MCF 10A (cell line): ENCODE measurements around the gene SPDYE4. TPM values are rescaled to one million over a fixed set of nuclear protein-coding genes. Genes with fewer than 3 reads are reported as not detected.

Experiments used
- BruUV-seq: library from RNA; stranded (reverse); fragments of 400-500 nt; replicated peaks from 2 replicates; lab custom pipeline; 2021; lab: Mats Ljungman, UMichigan
- CTCF ChIA-PET: fragments of 300-600 bp; sonication (Branson Sonifier 250); formaldehyde crosslinking; extraction: SDS; loops from one replicate; lab custom pipeline; 2021; ENCODE audit warnings: antibody characterized with exemption, inconsistent platforms; lab: Yijun Ruan, JAX
- POLR2A ChIA-PET: fragments of 300-600, 350-650 bp; sonication (Branson Sonifier 250); formaldehyde crosslinking; extraction: SDS; loops from one replicate; lab custom pipeline; 2020; ENCODE audit warnings: antibody characterized with exemption, inconsistent platforms; lab: Yijun Ruan, JAX
- DNase-seq: peaks from one replicate; pipeline ENCODE4 v3.0.0-alpha.2; 2018; ENCODE audit not compliant: unreplicated experiment
- H3K27ac Mint-ChIP-seq: one replicate; pipeline ENCODE4 v1.8.0; 2022; ENCODE audit warnings: mild to moderate bottlenecking, low read depth, mixed read lengths; ENCODE audit not compliant: unreplicated experiment
- H3K27me3 Mint-ChIP-seq: one replicate; pipeline ENCODE4 v1.8.0; 2022; ENCODE audit warnings: mixed read lengths; ENCODE audit not compliant: insufficient read depth, unreplicated experiment
- H3K36me3 Mint-ChIP-seq: one replicate; pipeline ENCODE4 v1.8.0; 2022; ENCODE audit warnings: mild to moderate bottlenecking, moderate library complexity, mixed read lengths; ENCODE audit not compliant: insufficient read depth, unreplicated experiment
- H3K4me1 Mint-ChIP-seq: one replicate; pipeline ENCODE4 v1.8.0; 2022; ENCODE audit warnings: mixed read lengths; ENCODE audit not compliant: insufficient read depth, unreplicated experiment
- H3K4me3 Mint-ChIP-seq: one replicate; pipeline ENCODE4 v1.8.0; 2022; ENCODE audit warnings: mild to moderate bottlenecking, moderate library complexity, mixed read lengths; ENCODE audit not compliant: unreplicated experiment
- H3K9me3 Mint-ChIP-seq: one replicate; pipeline ENCODE4 v1.8.0; 2022; ENCODE audit warnings: mixed read lengths; ENCODE audit not compliant: unreplicated experiment
- CTCF ChIP-seq: fragments of 200-600 bp; IDR thresholded peaks from one replicate; pipeline ENCODE4 v1.8.0; 2022; ENCODE audit warnings: antibody characterized with exemption, mild to moderate bottlenecking; ENCODE audit not compliant: unreplicated experiment
- intact Hi-C: fragments of 100-400 bp; cut with micrococcal nuclease; formaldehyde crosslinking; loops from 2 replicates; pipeline ENCODE4 v1.14.1; 2022
- total RNA-seq: library from RNA; stranded (reverse); gene quantifications from 2 replicates; pipeline ENCODE4 v1.2.3, GENCODE V29; 2022

Gene SPDYE4
- total RNA-seq, 1 experiment from 2014 or later: not detected

GRCh38 chr17:8740486-8740885 is 17.9 kb downstream of the SPDYE4 start:
- H3K4me1 Mint-ChIP-seq: no peaks in the 10 kb centered on the region
- ChIA-PET CTCF (no interaction called here), POLR2A (no interaction called here)
- no peak overlapping the region for H3K27ac Mint-ChIP-seq
- H3K4me3 Mint-ChIP-seq: no peak overlapping the region
- no peak for TF ChIP-seq CTCF
- no peak for DNase-seq
- peaks cover 40% of the 10 kb centered on the region for H3K27me3 Mint-ChIP-seq
- no TSS peak for BruUV-seq
- intact Hi-C loops: no loop called here
- H3K36me3 Mint-ChIP-seq: no peaks in the 10 kb centered on the region
- H3K9me3 Mint-ChIP-seq: no peaks in the 10 kb centered on the region

GRCh38 chr17:8739097-8739496 is 19.2 kb downstream of the SPDYE4 start:
- intact Hi-C loops: no loop called here
- CTCF ChIA-PET: interaction anchor here (0.6 kb wide), 1 partner anchor 45 kb away, joined by 3 read pairs; no protein-coding TSS in a partner anchor
- H3K27me3 Mint-ChIP-seq: peaks cover 40% of the 10 kb centered on the region
- DNase-seq: no peak
- no peak overlapping the region for H3K4me3 Mint-ChIP-seq
- H3K9me3 Mint-ChIP-seq: no peaks in the 10 kb centered on the region
- no peak overlapping the region for H3K27ac Mint-ChIP-seq
- H3K36me3 Mint-ChIP-seq: no peaks in the 10 kb centered on the region
- BruUV-seq: no TSS peak
- TF ChIP-seq CTCF: no peak
- POLR2A ChIA-PET: no interaction called here
- no peaks in the 10 kb centered on the region for H3K4me1 Mint-ChIP-seq

- Mint-ChIP-seq H3K4me1 (no peaks in the 10 kb centered on the region), H3K27ac (no peak overlapping the region), H3K9me3 (no peaks in the 10 kb centered on the region), H3K4me3 (no peak overlapping the region), H3K27me3 (peaks cover 40% of the 10 kb centered on the region), H3K36me3 (no peaks in the 10 kb centered on the region)
- CTCF ChIA-PET: no interaction called here
- intact Hi-C loops: no loop called here
- POLR2A ChIA-PET: no interaction called here
- no TSS peak for BruUV-seq
- no peak for DNase-seq
- TF ChIP-seq CTCF: no peak
Measured at GRCh38 chr17:8736796-8737195, 21.6 kb downstream of the SPDYE4 start.

GRCh38 chr17:8736362-8736761 is 22.0 kb downstream of the SPDYE4 start:
- no peaks in the 10 kb centered on the region for H3K36me3 Mint-ChIP-seq
- no peak overlapping the region for H3K27ac Mint-ChIP-seq
- ChIA-PET POLR2A (no interaction called here), CTCF (interaction anchor here (0.9 kb wide), 1 partner anchor 9 kb away, joined by 4 read pairs; no protein-coding TSS in a partner anchor)
- TF ChIP-seq CTCF: no peak
- no peaks in the 10 kb centered on the region for H3K4me1 Mint-ChIP-seq
- BruUV-seq: no TSS peak
- intact Hi-C loops: no loop called here
- no peak for DNase-seq
- H3K9me3 Mint-ChIP-seq: no peaks in the 10 kb centered on the region
- H3K4me3 Mint-ChIP-seq: no peak overlapping the region
- peaks cover 40% of the 10 kb centered on the region for H3K27me3 Mint-ChIP-seq
